Spleen (tissue), 11 donors: ENCODE results near the gene PSMC4. TPM values are rescaled to one million over a fixed set of nuclear protein-coding genes. Genes with fewer than 3 reads are reported as not detected.

Experiments used
- DNase-seq: peaks from one replicate; pipeline ENCODE4 v3.0.0-alpha.2; 2020
- H3K27ac ChIP-seq, 8 donors: fragments of 200-600 bp; sonication (generic) in 7 of 8; 1 replicate in 4 of 8; 2 replicates in 4 of 8; pipeline versions ENCODE4 v1.5.0 to v1.8.0; 2016 to 2021; ENCODE audit warnings: inconsistent platforms in 4 of 8, mild to moderate bottlenecking in 4 of 8, moderate library complexity in 1 of 8
- H3K27me3 ChIP-seq, 7 donors: fragments of 200-600 bp; sonication (generic) in 6 of 7; replicated peaks in 1 of 7; 1 replicate in 4 of 7; 2 replicates in 3 of 7; pipeline versions ENCODE4 v1.5.0 to v1.8.0; 2016 to 2021; ENCODE audit warnings: inconsistent platforms in 3 of 7, mild to moderate bottlenecking in 1 of 7
- H3K36me3 ChIP-seq, 6 donors: fragments of 200-600 bp; sonication (generic) in 5 of 6; 1 replicate in 4 of 6; 2 replicates in 2 of 6; pipeline versions ENCODE4 v1.5.0 to v1.8.0; 2016 to 2021; ENCODE audit warnings: inconsistent platforms in 2 of 6
- H3K4me1 ChIP-seq, 6 donors: fragments of 200-600 bp; sonication (generic) in 5 of 6; 1 replicate in 3 of 6; 2 replicates in 3 of 6; pipeline versions ENCODE4 v1.5.0 to v1.8.0; 2016 to 2021; ENCODE audit warnings: inconsistent platforms in 3 of 6
- H3K4me3 ChIP-seq, 8 donors: fragments of 200-600 bp; sonication (generic) in 7 of 8; 1 replicate in 4 of 8; 2 replicates in 4 of 8; pipeline versions ENCODE4 v1.5.0 to v1.8.0; 2016 to 2021; ENCODE audit warnings: inconsistent platforms in 4 of 8, mild to moderate bottlenecking in 4 of 8, moderate library complexity in 2 of 8
- H3K9me3 ChIP-seq, 8 donors: fragments of 200-600 bp; sonication (generic) in 7 of 8; 1 replicate in 4 of 8; 2 replicates in 4 of 8; pipeline versions ENCODE4 v1.5.0 to v1.8.0; 2016 to 2021; ENCODE audit warnings: inconsistent platforms in 4 of 8
- POLR2A ChIP-seq, 3 donors: fragments of 450-650 bp; IDR thresholded peaks; one replicate each; pipeline ENCODE4 v1.5.1; 2017; ENCODE audit warnings: antibody characterized with exemption in 3 of 3, mild to moderate bottlenecking in 1 of 3
- POLR2AphosphoS5 ChIP-seq, 3 donors: sonication (generic); formaldehyde crosslinking; IDR thresholded peaks; one replicate each; pipeline ENCODE4 v1.5.1; 2017; ENCODE audit warnings: antibody characterized with exemption in 3 of 3
- WGBS, 5 donors: extraction: QIAGEN DNeasy Blood & Tissue Kit in 3 of 5; methylation state at CpG; one replicate each; pipeline versions ENCODE4 v1.1.5 to v1.1.7; 2013 to 2018; 5-methylcytosine and 5-hydroxymethylcytosine counted together
- intact Hi-C: fragments of 100-400 bp; cut with DNase I; formaldehyde crosslinking; loops from one replicate; pipeline ENCODE4 v1.15.0; 2023; ENCODE audit warnings: low total_unique reads
- polyA plus RNA-seq, 3 donors: library from polyadenylated mRNA; stranded (reverse); fragments of 200-250 nt; gene quantifications; one replicate each; pipeline ENCODE4 v1.2.1, GENCODE V29; 2013
- total RNA-seq, 7 donors: library from RNA; depleted of rRNA in 3 of 7; stranded (reverse); fragments of >200 nt in 3 of 7; fragmentation: NEBNext Ultra II Directional in 4 of 7; extraction: Animal tissue kit (Norgen Biotek cat#: 25700) in 4 of 7; gene quantifications; one replicate each; pipeline versions ENCODE4 v1.1.0 to v1.2.1, GENCODE V29; 2016 to 2021
- TF ChIP-seq, protein P1 (sequence below), 11 experiments: fragments of 200-600 bp in 7 of 11; fragments of 450-650 bp in 4 of 11; sonication (generic) in 4 of 11; IDR thresholded peaks in 8 of 11; conservative IDR thresholded peaks in 3 of 11; 1 replicate in 7 of 11; 2 replicates in 4 of 11; pipeline versions ENCODE4 v1.4.0 to v1.8.0; 2016 to 2021; ENCODE audit warnings: antibody characterized with exemption in 11 of 11, inconsistent platforms in 4 of 11, mild to moderate bottlenecking in 1 of 11
- donor health status: healthy with polysubstance abuse.
- donor health status: DM: no; HTN: no; CAD: no; lungs with moderate emphysema.
- donor health status: DM: no; HTN: no; CAD: no.
- donor health status: Bipolar disorder and iron deficiency.
- donor health status: healthy.
- donor health status: DM: no; HTN: no; CAD: no.
- donor health status: DM: yes; HTN: yes; CAD: no.

The PSMC4 gene
- total and polyA plus RNA-seq, 10 donors: 53.2 to 85.4 (median 64.0) TPM

DNA sequence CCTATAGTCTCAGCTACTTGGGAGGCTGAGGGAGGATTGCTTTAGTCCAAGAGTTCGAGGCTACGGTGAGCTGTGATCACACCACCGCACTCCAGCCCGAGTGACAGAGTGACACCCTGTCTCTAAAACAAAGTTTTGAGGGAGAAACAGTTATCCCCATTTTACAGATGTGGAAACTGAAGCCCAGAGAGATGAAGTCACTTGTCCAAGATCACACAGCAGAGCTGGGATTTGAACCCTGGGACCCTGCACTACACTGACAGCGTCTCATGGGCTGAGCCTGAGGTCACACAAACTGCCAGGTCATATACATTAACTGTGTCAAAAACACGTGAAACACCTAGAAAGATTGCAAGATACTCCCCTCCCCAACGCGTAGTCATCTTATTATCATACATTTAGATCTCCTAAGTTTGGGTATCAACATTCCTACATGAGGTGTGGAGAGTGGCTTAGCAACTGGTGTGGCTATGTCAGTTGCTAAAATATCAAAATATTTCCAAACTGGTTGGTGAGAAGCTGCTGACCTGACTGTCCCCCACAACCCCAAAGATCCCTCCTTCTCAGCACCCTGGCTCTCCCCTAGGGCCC is 44.7 kb upstream of the PSMC4 start:
- no peaks in the 10 kb centered on the region for H3K36me3 ChIP-seq
- WGBS, 5 donors: 89 to 97% (median 93%) methylated on average over 8 of the region's 8 CpGs

DNA sequence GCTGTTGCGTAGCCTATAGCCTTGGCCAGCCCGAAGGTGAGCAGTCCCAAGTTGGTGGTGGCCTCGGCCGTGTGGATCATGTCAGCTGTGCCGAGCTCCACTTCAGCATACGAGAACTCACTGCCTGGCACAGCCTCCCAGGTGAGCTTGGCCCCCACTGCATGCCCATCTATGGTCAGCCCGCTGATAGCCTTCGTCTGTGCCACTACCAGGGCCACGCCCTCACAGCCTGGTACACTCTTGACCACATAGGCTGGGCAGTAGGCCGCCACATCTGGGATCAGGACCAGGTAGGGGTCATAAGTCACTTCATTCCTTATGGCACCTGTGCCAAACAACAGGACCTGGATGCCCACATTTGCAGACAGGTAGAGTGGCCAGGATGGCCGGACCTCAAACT is 43.9 kb upstream of the PSMC4 start:
- TF ChIP-seq, protein P1, sequence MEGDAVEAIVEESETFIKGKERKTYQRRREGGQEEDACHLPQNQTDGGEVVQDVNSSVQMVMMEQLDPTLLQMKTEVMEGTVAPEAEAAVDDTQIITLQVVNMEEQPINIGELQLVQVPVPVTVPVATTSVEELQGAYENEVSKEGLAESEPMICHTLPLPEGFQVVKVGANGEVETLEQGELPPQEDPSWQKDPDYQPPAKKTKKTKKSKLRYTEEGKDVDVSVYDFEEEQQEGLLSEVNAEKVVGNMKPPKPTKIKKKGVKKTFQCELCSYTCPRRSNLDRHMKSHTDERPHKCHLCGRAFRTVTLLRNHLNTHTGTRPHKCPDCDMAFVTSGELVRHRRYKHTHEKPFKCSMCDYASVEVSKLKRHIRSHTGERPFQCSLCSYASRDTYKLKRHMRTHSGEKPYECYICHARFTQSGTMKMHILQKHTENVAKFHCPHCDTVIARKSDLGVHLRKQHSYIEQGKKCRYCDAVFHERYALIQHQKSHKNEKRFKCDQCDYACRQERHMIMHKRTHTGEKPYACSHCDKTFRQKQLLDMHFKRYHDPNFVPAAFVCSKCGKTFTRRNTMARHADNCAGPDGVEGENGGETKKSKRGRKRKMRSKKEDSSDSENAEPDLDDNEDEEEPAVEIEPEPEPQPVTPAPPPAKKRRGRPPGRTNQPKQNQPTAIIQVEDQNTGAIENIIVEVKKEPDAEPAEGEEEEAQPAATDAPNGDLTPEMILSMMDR (IDR thresholded peaks at IDR 0.05 in 8 of 11, conservative IDR thresholded peaks at IDR 0.05 in 3 of 11): no peak
- no peak for TF ChIP-seq POLR2A (IDR thresholded peaks at IDR 0.05)
- TF ChIP-seq POLR2AphosphoS5 (IDR thresholded peaks at IDR 0.05): no peak
- no peak for DNase-seq

More for the DNA sequence above, 44.7 kb upstream of the PSMC4 start:
- intact Hi-C loops: no loop called here
- no peak for DNase-seq
- no peaks in the 10 kb centered on the region for H3K9me3 ChIP-seq
- no peak overlapping the region for H3K27ac ChIP-seq
- no peaks in the 10 kb centered on the region for H3K4me1 ChIP-seq
- peaks cover 0 to 8% (median 0%) of the 10 kb centered on the region in 7 donors for H3K27me3 ChIP-seq
- TF ChIP-seq, protein P1 (IDR thresholded peaks at IDR 0.05 in 8 of 11, conservative IDR thresholded peaks at IDR 0.05 in 3 of 11): no peak
- TF ChIP-seq POLR2A (IDR thresholded peaks at IDR 0.05): no peak
- no peak for TF ChIP-seq POLR2AphosphoS5 (IDR thresholded peaks at IDR 0.05)
- H3K4me3 ChIP-seq: no peak overlapping the region

DNA sequence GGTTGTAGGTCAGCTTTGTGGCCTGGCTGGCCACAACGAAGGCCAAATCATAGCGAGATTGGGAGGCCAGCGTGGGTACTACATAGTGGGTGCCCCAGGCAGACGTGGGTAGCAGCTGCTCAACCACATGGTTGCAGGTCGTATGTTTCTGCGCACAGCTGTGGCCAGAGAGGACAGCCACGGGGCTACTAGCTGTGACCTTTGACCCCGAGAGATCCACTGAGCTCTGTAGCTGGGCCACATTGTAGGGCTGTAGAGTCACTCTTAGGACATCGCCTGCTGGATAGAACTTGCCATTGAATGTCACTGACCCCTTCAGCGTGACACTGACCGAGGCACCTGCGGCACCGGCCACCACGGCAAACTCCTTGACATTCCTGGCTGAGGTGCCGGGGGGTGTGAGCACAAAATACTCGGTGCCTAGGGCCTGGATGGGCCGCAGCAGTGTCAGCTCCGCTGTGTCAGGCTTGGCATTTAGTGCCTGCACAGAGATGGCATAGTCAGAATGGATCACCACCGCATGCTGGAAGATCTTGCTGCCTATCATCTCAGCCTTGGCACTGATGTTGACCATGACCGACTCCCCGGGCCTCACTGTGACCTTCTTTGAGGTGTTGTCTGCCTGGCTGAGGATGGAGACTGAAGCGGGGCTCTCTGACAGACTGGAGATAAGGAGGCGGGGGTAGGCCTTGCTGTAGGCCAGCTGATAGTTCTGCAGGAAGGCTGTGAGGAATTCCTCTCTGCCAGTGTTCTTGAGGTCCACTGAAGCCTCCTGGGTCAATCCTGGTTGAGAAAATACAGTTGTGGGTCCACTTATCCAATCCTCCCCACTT is 43.2 kb upstream of the PSMC4 start:
- H3K4me3 ChIP-seq: no peak overlapping the region
- H3K36me3 ChIP-seq: no peaks in the 10 kb centered on the region
- DNase-seq: no peak
- no peaks in the 10 kb centered on the region for H3K4me1 ChIP-seq
- TF ChIP-seq, protein P1 (IDR thresholded peaks at IDR 0.05 in 8 of 11, conservative IDR thresholded peaks at IDR 0.05 in 3 of 11): no peak
- TF ChIP-seq POLR2AphosphoS5 (IDR thresholded peaks at IDR 0.05) (no peak), POLR2A (IDR thresholded peaks at IDR 0.05) (no peak)
- peaks cover 0 to 8% (median 0%) of the 10 kb centered on the region in 7 donors for H3K27me3 ChIP-seq
- no peak overlapping the region for H3K27ac ChIP-seq
- 87 to 95% (median 91%) methylated on average over 11 to 23 of the region's 23 CpGs for WGBS, 5 donors
- intact Hi-C loops: no loop called here
- no peaks in the 10 kb centered on the region for H3K9me3 ChIP-seq

More for the DNA sequence above, 43.9 kb upstream of the PSMC4 start:
- no peaks in the 10 kb centered on the region for H3K4me1 ChIP-seq
- no peak overlapping the region for H3K4me3 ChIP-seq
- H3K27ac ChIP-seq: no peak overlapping the region
- intact Hi-C loops: no loop called here
- H3K9me3 ChIP-seq: no peaks in the 10 kb centered on the region
- WGBS, 5 donors: 88 to 95% (median 91%) methylated on average over 6 to 11 of the region's 11 CpGs
- peaks cover 0 to 8% (median 0%) of the 10 kb centered on the region in 7 donors for H3K27me3 ChIP-seq
- no peaks in the 10 kb centered on the region for H3K36me3 ChIP-seq

DNA sequence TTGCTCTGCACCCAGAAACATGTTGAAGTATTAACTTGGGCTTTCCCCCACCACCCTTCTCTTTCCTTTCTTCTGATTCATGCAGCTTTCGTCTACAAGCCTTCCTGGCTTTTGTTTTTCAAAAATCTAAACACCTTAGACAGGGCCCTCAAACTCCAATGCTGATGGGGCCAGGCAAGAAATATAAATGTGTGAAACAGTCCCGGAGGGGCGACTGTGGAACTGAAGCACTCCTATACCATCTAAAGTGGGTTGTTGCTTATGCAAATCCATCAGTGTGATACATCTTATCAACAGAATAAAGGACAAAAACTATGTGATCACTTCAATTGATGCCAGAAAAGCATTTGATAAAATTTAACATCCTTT is 42.6 kb upstream of the PSMC4 start:
- Histone ChIP-seq H3K27me3 (peaks cover 0 to 12% (median 0%) of the 10 kb centered on the region in 7 donors), H3K27ac (no peak overlapping the region), H3K36me3 (no peaks in the 10 kb centered on the region), H3K9me3 (no peaks in the 10 kb centered on the region), H3K4me3 (no peak overlapping the region), H3K4me1 (no peaks in the 10 kb centered on the region)
- no peak for TF ChIP-seq POLR2AphosphoS5 (IDR thresholded peaks at IDR 0.05)
- TF ChIP-seq, protein P1 (IDR thresholded peaks at IDR 0.05 in 8 of 11, conservative IDR thresholded peaks at IDR 0.05 in 3 of 11): no peak
- no peak for TF ChIP-seq POLR2A (IDR thresholded peaks at IDR 0.05)
- no peak for DNase-seq
- WGBS, 5 donors: 83 to 95% (median 86%) methylated on average over 3 of the region's 3 CpGs
- intact Hi-C loops: no loop called here
